Hepatocyte (in vitro differentiated cells): ENCODE data around the gene CSF2RB. TPM values are rescaled to one million over a fixed set of nuclear protein-coding genes. Genes with fewer than 3 reads are reported as not detected.
A peak's percentile ranks its signal among the peaks of the same experiment; 100 is the strongest.

ENCODE experiments used
- DNase-seq: peaks from one replicate; pipeline ENCODE4 v3.0.0-alpha.2; 2016; ENCODE audit warnings: low spot score
- H2AFZ ChIP-seq: fragments of 200-600 bp; sonication (generic); 2 replicates; pipeline ENCODE4 v1.6.0; 2016; ENCODE audit warnings: antibody characterized with exemption, mild to moderate bottlenecking
- H3K27ac ChIP-seq: fragments of 200-600 bp; sonication (generic); 2 replicates; pipeline ENCODE4 v1.5.1; 2016; ENCODE audit warnings: mild to moderate bottlenecking
- H3K27me3 ChIP-seq: fragments of 200-600 bp; sonication (generic); 2 replicates; pipeline ENCODE4 v1.6.1; 2016
- H3K36me3 ChIP-seq: fragments of 200-600 bp; sonication (generic); replicated peaks from 2 replicates; pipeline ENCODE4 v1.5.1; 2016; ENCODE audit warnings: low read depth; ENCODE audit not compliant: insufficient read depth
- H3K4me1 ChIP-seq: fragments of 200-600 bp; sonication (generic); 2 replicates; pipeline ENCODE4 v1.5.1; 2016; ENCODE audit warnings: mild to moderate bottlenecking, moderate library complexity; ENCODE audit not compliant: insufficient read depth
- H3K4me2 ChIP-seq: fragments of 200-600 bp; sonication (generic); 2 replicates; pipeline ENCODE4 v1.6.0; 2016
- H3K4me3 ChIP-seq: fragments of 200-600 bp; sonication (generic); 2 replicates; pipeline ENCODE4 v1.5.1; 2016; ENCODE audit warnings: mild to moderate bottlenecking
- H3K79me2 ChIP-seq: fragments of 200-600 bp; sonication (generic); 2 replicates; pipeline ENCODE4 v1.6.0; 2017; ENCODE audit warnings: mild to moderate bottlenecking
- H3K9me2 ChIP-seq: fragments of 200-600 bp; sonication (generic); replicated peaks from 2 replicates; pipeline ENCODE4 v1.6.0; 2017; ENCODE audit warnings: mild to moderate bottlenecking; ENCODE audit not compliant: insufficient read depth
- H3K9me3 ChIP-seq: fragments of 200-600 bp; sonication (generic); 2 replicates; pipeline ENCODE4 v1.5.1; 2016; ENCODE audit warnings: low read depth, mild to moderate bottlenecking
- H4K20me1 ChIP-seq: fragments of 200-600 bp; sonication (generic); 2 replicates; pipeline ENCODE4 v1.6.0; 2016; ENCODE audit warnings: mild to moderate bottlenecking; ENCODE audit not compliant: insufficient read depth, poor library complexity, severe bottlenecking
- CTCF ChIP-seq: fragments of 200-600 bp; sonication (generic); IDR thresholded peaks from 2 replicates; pipeline ENCODE4 v1.5.1; 2016; ENCODE audit warnings: antibody characterized with exemption, mild to moderate bottlenecking; ENCODE audit not compliant: poor library complexity
- EZH2 ChIP-seq: fragments of 200-600 bp; sonication (generic); IDR thresholded peaks from 2 replicates; pipeline ENCODE4 v1.6.1; 2016; ENCODE audit warnings: antibody characterized with exemption, mild to moderate bottlenecking, borderline replicate concordance
- EZH2phosphoT487 ChIP-seq: fragments of 200-600 bp; sonication (generic); IDR thresholded peaks from one replicate; pipeline ENCODE4 v1.6.1; 2018; ENCODE audit warnings: antibody characterized with exemption, mild to moderate bottlenecking, low read depth, moderate library complexity; ENCODE audit not compliant: unreplicated experiment, severe bottlenecking
- WGBS: methylation state at CpG from one replicate; pipeline ENCODE4 v1.1.6; 2016; ENCODE audit warnings: low lambda C conversion rate; ENCODE audit errors: missing lambda C conversion rate; 5-methylcytosine and 5-hydroxymethylcytosine counted together
- polyA plus RNA-seq: library from polyadenylated mRNA; unstranded; fragments of >200 nt; fragmentation: Nextera tagmentation; extraction: Ambion mirVana; gene quantifications from 2 replicates; pipeline ENCODE4 v1.2.1, GENCODE V29; 2016
- total RNA-seq: library from RNA; depleted of rRNA; stranded (reverse); fragments of >200 nt; gene quantifications from 2 replicates; pipeline ENCODE4 v1.2.3, GENCODE V29; 2014

The CSF2RB gene
- total and polyA plus RNA-seq, 2 experiments from 2014 or later, result 0.83 TPM; not detected in 1

- Histone ChIP-seq H3K9me2 (no peaks in the 10 kb centered on the region), H3K4me1 (peaks cover 6% of the 10 kb centered on the region), H3K27ac (no peak overlapping the region), H3K27me3 (peaks cover 25% of the 10 kb centered on the region), H2AFZ (no peak overlapping the region), H3K4me3 (no peak overlapping the region), H3K4me2 (no peak overlapping the region), H3K79me2 (no peaks in the 10 kb centered on the region), H4K20me1 (no peaks in the 10 kb centered on the region), H3K36me3 (no peaks in the 10 kb centered on the region), H3K9me3 (no peaks in the 10 kb centered on the region)
- WGBS, result 71% methylated on average over 11 of the region's 11 CpGs
- peak; percentile 39 for DNase-seq
- TF ChIP-seq EZH2phosphoT487 (no peak), CTCF (no peak), EZH2 (no peak)
Observed at GRCh38 chr22:36871669-36872081, 41.8 kb upstream of the CSF2RB start.

GRCh38 chr22:36872084-36872483, 41.3 kb upstream of the CSF2RB start:
- Histone ChIP-seq H3K27ac (no peak overlapping the region), H3K27me3 (peaks cover 25% of the 10 kb centered on the region)

GRCh38 chr22:36872866-36873498, 40.4 kb upstream of the CSF2RB start:
- 96% methylated on average over 2 of the region's 2 CpGs for WGBS
- TF ChIP-seq CTCF (no peak), EZH2phosphoT487 (no peak), EZH2 (no peak)
- Histone ChIP-seq H3K9me2 (no peaks in the 10 kb centered on the region), H3K27ac (no peak overlapping the region), H4K20me1 (no peaks in the 10 kb centered on the region), H3K9me3 (no peaks in the 10 kb centered on the region), H3K4me1 (peaks cover 6% of the 10 kb centered on the region), H3K27me3 (peaks cover 25% of the 10 kb centered on the region), H3K79me2 (no peaks in the 10 kb centered on the region), H2AFZ (no peak overlapping the region), H3K4me2 (no peak overlapping the region), H3K4me3 (no peak overlapping the region), H3K36me3 (no peaks in the 10 kb centered on the region)
- no peak for DNase-seq

More at GRCh38 chr22:36872084-36872483, 41.3 kb upstream of the CSF2RB start:
- Histone ChIP-seq H3K4me3 (no peak overlapping the region), H2AFZ (no peak overlapping the region), H3K79me2 (no peaks in the 10 kb centered on the region), H4K20me1 (no peaks in the 10 kb centered on the region), H3K36me3 (no peaks in the 10 kb centered on the region), H3K4me1 (peaks cover 6% of the 10 kb centered on the region), H3K4me2 (no peak overlapping the region), H3K9me3 (no peaks in the 10 kb centered on the region), H3K9me2 (no peaks in the 10 kb centered on the region)
- TF ChIP-seq EZH2phosphoT487 (no peak), CTCF (no peak), EZH2 (no peak)
- no peak for DNase-seq
- WGBS, result 94% methylated on average over 3 of the region's 3 CpGs
